HG03442 (cell line): ENCODE data around the gene XRN2.
"Not testable (repeated sequence)": the region's sequence is repeated elsewhere in the genome, so short reads cannot be mapped to it uniquely, and the experiment has no call there.

Experiments used
- ATAC-seq: cut with Tn5 transposase; IDR thresholded peaks from one replicate; pipeline ENCODE4 v1.9.1; 2021; ENCODE audit warnings: mild to moderate bottlenecking, moderate library complexity; ENCODE audit not compliant: unreplicated experiment

The XRN2 gene

GRCh38 chr20:21413996-21414395 lies 110.9 kb downstream of the XRN2 start:
- not testable (repeated sequence) for ATAC-seq

GRCh38 chr20:21419147-21419546 lies 116.0 kb downstream of the XRN2 start:
- not testable (repeated sequence) for ATAC-seq

DNA sequence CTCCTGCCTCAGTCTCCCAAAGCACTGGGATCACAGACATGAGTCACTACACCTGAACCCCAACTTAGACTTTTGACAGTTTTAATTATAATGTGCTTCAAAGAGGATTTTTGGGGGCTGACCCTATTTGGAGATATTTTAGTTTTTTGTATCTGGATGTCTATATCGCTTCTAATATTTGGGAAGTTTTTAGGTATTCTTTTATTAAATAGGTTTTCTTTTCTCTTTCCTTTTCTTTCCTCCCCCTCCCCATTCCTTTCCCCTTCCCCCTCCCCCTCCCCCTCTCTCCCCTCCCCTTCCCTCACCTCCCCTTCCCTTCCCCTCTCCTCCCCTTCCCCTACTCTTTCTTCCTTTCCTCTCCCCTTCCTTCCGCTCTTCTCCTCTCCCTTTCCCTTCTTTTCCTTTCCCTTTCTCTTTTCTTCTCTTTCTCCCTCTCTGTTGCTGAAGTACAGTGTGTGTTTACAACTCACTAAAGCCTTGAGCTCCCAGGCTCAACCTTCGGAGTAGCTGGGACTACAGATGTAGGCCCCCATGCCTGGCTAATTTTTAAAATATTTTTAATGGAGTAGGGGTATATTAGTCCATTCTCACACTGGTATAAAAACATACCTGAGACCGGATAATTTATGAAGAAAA lies 118.6 kb downstream of the XRN2 start:
- no peak for ATAC-seq

- ATAC-seq, result not testable (repeated sequence)
These were observed 120.6 kb downstream of the XRN2 start for GRCh38 chr20:21423712-21424111.

- no peak for ATAC-seq
These were observed 121.7 kb downstream of the XRN2 start for GRCh38 chr20:21424846-21425245.

DNA sequence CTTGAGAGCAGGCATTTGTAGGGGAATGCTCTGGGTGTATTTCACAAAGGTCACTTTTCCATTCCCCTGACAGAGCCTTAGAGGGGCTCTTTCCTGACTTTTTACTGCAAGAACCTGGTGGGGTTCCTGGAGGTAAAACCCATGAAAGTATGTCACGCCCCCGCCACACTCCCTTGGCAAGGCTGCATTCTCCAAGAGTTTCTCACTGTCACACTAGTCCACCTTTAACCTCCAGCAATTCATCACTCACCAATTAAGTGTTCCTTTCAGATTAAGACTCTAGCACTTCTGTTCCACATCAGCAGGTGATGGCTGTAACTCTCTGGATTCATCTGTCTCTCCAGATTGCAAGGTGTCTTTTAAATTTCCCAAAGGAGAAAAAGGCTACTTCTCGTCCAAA lies 126.9 kb downstream of the XRN2 start:
- no peak for ATAC-seq

GRCh38 chr20:21432911-21433310 lies 129.8 kb downstream of the XRN2 start:
- ATAC-seq, result no peak

DNA sequence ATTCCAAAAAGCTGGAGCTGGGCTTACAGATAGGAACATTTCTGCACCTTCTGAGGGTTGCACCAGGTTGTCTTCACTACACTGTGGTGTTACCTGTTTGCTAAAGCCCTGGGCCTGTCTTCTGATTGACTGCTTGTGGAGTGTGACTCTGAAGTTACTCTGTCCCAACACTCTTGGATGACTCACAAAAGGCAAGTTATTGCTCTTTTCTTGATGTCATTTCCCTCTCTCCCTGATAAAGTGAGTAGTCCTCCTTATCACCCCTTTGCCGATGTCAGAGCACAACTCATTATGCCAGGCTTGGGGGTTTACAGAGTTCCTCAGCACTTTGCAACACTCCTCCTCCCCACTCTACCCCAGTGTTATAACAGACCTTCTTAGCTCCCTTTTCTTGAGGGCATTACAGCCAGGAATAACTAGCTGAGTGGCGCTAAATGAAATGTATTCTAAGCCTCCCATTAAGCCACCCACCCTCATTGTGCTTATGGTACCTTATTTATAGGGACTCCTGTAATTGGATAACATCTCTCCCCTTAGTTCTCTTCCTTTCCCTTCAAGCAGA lies 130.3 kb downstream of the XRN2 start:
- ATAC-seq, result no peak

GRCh38 chr20:21435576-21435975 lies 132.4 kb downstream of the XRN2 start:
- no peak for ATAC-seq

- ATAC-seq, result no peak
These were observed 133.1 kb downstream of the XRN2 start for GRCh38 chr20:21436205-21436604.

GRCh38 chr20:21437248-21437647 lies 134.1 kb downstream of the XRN2 start:
- ATAC-seq, result no peak

DNA sequence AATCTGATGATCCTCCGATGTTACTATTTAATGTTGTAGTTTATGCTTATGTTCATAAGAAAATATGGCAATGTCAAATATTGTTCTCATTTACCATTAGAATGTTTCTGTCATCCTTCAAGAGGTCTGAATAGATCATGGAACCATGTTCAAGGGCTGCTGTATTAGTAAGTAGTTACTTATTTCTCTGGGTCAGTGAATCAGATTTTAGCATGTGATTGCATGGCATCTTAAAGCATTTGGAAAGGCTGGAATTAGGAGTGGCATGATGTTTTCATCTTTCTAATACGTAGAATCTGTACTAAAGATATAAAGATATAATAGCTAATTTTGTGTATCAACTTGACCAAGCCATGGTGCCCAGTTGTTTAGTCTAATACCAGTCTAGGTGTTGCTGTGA lies 134.7 kb downstream of the XRN2 start:
- ATAC-seq, result no peak
